Measurements from ENCODE around the gene HSD3B7.
A peak's percentile ranks its signal among the peaks of the same experiment; 100 is the strongest.
"Not testable (repeated sequence)": the region's sequence is repeated elsewhere in the genome, so short reads cannot be mapped to it uniquely, and the experiment has no call there.

Gene HSD3B7

GRCh38 chr16:30984669-30985400 is at the start of gene HSD3B7:
HSD3B7 (plus strand) TSS chr16:30985207; CDS start chr16:30985659, 452 bp downstream.
- Histone ChIP-seq H3K27me3 (ENCODE audit: insufficient read depth, low read depth) (no peaks in the 10 kb centered on the region), H2AFZ (ENCODE audit: low read depth) (no peak within 1 kb of the TSS), H3K79me2 (ENCODE audit: insufficient read depth, low read depth) (no peaks in the 10 kb centered on the region), H3K27ac (no peak within 1 kb of the TSS), H3K9ac (no peak within 1 kb of the TSS), H4K20me1 (ENCODE audit: insufficient read depth) (no peaks in the 10 kb centered on the region), H3K4me1 (ENCODE audit: low read depth, poor library complexity, severe bottlenecking) (no peaks in the 10 kb centered on the region), H3K36me3 (ENCODE audit: insufficient read depth) (no peaks in the 10 kb centered on the region), H3K4me3 (IDR thresholded peaks at IDR 0.05; ENCODE audit: insufficient read depth, low read depth, low read length) (no peak within 1 kb of the TSS), H3K4me2 (no peak within 1 kb of the TSS)
- TF ChIP-seq, protein P1, sequence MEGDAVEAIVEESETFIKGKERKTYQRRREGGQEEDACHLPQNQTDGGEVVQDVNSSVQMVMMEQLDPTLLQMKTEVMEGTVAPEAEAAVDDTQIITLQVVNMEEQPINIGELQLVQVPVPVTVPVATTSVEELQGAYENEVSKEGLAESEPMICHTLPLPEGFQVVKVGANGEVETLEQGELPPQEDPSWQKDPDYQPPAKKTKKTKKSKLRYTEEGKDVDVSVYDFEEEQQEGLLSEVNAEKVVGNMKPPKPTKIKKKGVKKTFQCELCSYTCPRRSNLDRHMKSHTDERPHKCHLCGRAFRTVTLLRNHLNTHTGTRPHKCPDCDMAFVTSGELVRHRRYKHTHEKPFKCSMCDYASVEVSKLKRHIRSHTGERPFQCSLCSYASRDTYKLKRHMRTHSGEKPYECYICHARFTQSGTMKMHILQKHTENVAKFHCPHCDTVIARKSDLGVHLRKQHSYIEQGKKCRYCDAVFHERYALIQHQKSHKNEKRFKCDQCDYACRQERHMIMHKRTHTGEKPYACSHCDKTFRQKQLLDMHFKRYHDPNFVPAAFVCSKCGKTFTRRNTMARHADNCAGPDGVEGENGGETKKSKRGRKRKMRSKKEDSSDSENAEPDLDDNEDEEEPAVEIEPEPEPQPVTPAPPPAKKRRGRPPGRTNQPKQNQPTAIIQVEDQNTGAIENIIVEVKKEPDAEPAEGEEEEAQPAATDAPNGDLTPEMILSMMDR (conservative IDR thresholded peaks at IDR 0.05; ENCODE audit: low read depth, low read length), result peak; percentile 90

DNA sequence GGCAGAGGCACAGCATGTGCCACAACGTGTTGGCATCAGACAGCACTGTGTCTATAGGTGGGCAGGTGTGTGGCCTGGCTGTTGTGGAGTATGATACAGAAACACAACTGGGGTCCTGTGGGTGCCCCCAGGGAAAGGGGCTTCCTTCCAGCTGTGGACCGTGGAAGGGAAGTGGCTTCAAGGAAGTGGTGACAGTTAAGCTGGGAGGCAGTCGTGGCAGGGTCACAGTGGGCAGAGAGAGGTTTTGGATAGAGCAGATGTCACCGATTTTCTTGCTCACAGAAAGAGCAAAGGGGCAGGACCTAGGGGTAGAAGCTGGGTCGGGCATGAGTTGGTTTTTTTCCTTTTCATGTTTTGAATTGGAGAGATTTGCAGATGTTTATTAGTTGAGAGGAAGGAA is 47.3 kb upstream of the HSD3B7 start:
- Histone ChIP-seq H2AFZ (ENCODE audit: low read depth) (no peak overlapping the region), H3K9ac (no peak overlapping the region), H3K4me1 (ENCODE audit: low read depth, poor library complexity, severe bottlenecking) (peaks cover 19% of the 10 kb centered on the region), H3K27me3 (ENCODE audit: insufficient read depth, low read depth) (no peaks in the 10 kb centered on the region), H3K27ac (no peak overlapping the region), H4K20me1 (ENCODE audit: insufficient read depth) (no peaks in the 10 kb centered on the region), H3K4me3 (IDR thresholded peaks at IDR 0.05; ENCODE audit: insufficient read depth, low read depth, low read length) (no peak overlapping the region), H3K36me3 (ENCODE audit: insufficient read depth) (no peaks in the 10 kb centered on the region; the same call in 1 of the 2 replicates), H3K79me2 (ENCODE audit: insufficient read depth, low read depth) (no peaks in the 10 kb centered on the region), H3K4me2 (no peak overlapping the region)
- TF ChIP-seq, protein P1 (conservative IDR thresholded peaks at IDR 0.05; ENCODE audit: low read depth, low read length), result no peak

GRCh38 chr16:30939571-30939970 is 45.4 kb upstream of the HSD3B7 start:
- H2AFZ ChIP-seq (ENCODE audit: low read depth); H3K27me3 ChIP-seq (ENCODE audit: insufficient read depth, low read depth); H3K4me3 ChIP-seq (IDR thresholded peaks at IDR 0.05; ENCODE audit: insufficient read depth, low read depth, low read length); H3K27ac ChIP-seq; H3K79me2 ChIP-seq (ENCODE audit: insufficient read depth, low read depth); H4K20me1 ChIP-seq (ENCODE audit: insufficient read depth); H3K9ac ChIP-seq; H3K4me2 ChIP-seq; H3K36me3 ChIP-seq (ENCODE audit: insufficient read depth): not testable (repeated sequence)
- peaks cover 24% of the 10 kb centered on the region for H3K4me1 ChIP-seq (ENCODE audit: low read depth, poor library complexity, severe bottlenecking)

- TF ChIP-seq, protein P1 (conservative IDR thresholded peaks at IDR 0.05; ENCODE audit: low read depth, low read length), result peak; percentile 94
- Histone ChIP-seq H3K27ac (peak overlapping the region; percentile 12; the same call in 1 of the 2 replicates), H3K4me2 (peak overlapping the region; percentile 66), H3K4me3 (IDR thresholded peaks at IDR 0.05; ENCODE audit: insufficient read depth, low read depth, low read length) (no peak overlapping the region), H3K4me1 (ENCODE audit: low read depth, poor library complexity, severe bottlenecking) (peaks cover 24% of the 10 kb centered on the region), H3K27me3 (ENCODE audit: insufficient read depth, low read depth) (no peaks in the 10 kb centered on the region), H3K36me3 (ENCODE audit: insufficient read depth) (no peaks in the 10 kb centered on the region), H3K9ac (0 out of 2 replicates have a peak overlapping the region, but pooled peaks have one; percentile 4), H4K20me1 (ENCODE audit: insufficient read depth) (no peaks in the 10 kb centered on the region), H2AFZ (ENCODE audit: low read depth) (peak overlapping the region; percentile 48; the same call in 1 of the 2 replicates), H3K79me2 (ENCODE audit: insufficient read depth, low read depth) (no peaks in the 10 kb centered on the region)
Observed at GRCh38 chr16:30941600-30942425, 43.2 kb upstream of the HSD3B7 start.

All from KMS-11 (cell line).